ENCODE results near the gene MUC5B.
"Not testable (repeated sequence)": the region's sequence is repeated elsewhere in the genome, so short reads cannot be mapped to it uniquely, and the experiment has no call there.

Gene MUC5B

DNA sequence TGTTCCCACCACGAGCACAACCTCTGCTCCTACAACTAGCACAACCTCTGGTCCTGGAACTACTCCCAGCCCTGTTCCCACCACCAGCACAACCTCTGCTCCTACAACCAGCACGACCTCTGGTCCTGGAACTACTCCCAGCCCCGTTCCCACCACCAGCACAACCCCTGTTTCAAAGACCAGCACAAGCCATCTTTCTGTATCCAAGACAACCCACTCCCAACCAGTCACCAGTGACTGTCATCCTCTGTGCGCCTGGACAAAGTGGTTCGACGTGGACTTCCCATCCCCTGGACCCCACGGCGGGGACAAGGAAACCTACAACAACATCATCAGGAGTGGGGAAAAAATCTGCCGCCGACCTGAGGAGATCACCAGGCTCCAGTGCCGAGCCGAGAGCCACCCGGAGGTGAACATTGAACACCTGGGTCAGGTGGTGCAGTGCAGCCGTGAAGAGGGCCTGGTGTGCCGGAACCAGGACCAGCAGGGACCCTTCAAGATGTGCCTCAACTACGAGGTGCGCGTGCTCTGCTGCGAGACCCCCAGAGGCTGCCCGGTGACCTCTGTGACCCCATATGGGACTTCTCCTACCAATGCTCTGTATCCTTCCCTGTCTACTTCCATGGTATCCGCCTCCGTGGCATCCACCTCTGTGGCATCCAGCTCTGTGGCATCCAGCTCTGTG lies 30.9 kb upstream of the MUC5B start:
- DNase-seq, result not testable (repeated sequence)

DNA sequence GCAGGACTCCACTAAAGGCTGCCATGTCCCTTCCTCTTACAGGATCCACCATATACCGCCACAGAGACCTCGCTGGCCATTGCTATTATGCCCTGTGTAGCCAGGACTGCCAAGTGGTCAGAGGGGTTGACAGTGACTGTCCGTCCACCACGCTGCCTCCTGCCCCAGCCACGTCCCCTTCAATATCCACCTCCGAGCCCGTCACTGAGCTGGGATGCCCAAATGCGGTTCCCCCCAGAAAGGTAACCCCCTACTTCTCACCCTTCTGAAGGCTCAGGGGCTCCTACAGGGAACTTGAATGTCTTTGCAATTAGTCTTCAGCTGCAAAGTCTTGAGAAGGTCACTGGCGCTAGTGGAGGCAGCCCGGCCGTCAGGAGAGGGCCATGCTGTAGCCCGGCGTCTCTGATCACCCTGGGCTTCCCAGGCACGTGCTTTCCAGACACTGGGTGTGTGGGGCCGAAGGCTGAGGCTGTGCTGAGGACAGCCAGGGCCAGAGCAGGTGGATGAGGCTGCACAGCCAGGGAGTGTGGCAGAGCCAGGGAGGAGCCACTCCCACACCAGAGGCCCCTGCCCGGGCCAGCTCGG lies 30.0 kb upstream of the MUC5B start:
- no peak for DNase-seq

DNA sequence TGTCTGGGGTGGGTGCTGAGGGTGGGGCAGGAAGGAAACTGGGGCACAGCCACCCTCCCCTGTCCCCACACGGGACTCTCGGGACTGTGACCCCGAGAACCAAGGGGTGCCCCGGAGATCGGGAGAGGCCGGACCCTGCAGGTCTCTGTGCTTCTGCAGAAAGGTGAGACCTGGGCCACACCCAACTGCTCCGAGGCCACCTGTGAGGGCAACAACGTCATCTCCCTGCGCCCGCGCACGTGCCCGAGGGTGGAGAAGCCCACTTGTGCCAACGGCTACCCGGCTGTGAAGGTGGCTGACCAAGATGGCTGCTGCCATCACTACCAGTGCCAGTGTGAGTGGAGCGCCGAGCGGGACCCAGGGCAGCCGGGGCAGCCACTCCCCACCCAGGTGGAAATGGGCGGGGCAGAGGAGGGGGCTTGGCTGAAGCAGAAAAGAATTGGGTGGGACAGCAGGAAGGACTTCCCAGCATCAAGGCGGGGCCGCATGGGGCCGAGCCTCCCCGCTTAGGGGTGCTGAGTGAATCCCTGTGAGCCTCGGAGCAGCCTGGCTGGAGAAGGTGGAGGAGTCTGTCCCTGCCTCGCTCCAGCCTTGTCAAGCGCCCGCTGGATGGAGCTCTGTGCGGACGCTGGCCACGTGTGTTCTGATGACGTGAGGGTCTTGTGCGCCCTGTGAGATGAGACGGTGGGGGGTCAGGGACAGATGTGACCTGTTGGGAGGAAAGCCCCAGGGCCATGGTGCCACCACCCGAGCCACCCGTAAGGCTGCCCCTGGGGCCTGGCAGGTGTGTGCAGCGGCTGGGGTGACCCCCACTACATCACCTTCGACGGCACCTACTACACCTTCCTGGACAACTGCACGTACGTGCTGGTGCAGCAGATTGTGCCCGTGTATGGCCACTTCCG lies 29.3 kb upstream of the MUC5B start:
- DNase-seq, result peak; percentile 42

DNA sequence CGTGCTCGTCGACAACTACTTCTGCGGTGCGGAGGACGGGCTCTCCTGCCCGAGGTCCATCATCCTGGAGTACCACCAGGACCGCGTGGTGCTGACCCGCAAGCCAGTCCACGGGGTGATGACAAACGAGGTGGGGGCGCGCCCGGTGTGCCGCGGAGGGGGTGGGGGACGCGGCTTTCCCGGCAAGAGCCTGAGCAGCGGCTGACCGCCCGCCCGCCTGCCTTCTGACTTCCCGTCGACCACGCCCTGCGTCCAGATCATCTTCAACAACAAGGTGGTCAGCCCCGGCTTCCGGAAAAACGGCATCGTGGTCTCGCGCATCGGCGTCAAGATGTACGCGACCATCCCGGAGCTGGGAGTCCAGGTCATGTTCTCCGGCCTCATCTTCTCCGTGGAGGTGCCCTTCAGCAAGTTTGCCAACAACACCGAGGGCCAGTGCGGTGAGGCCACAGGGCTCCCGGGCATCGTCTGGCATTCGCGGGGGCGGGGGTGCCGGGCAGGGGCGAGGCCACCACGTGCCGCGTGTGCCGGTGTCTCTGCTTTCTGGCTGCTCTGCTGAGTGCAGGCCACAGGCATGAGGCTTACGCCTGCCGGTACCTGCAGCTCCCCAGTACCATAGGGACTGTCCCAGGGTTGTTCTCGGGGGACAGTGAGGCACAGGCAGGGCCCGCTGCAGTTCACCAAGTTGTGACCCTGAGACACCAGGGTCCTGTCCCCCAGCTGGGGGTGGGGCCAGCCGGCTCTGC lies 28.5 kb upstream of the MUC5B start:
- no peak for DNase-seq

DNA sequence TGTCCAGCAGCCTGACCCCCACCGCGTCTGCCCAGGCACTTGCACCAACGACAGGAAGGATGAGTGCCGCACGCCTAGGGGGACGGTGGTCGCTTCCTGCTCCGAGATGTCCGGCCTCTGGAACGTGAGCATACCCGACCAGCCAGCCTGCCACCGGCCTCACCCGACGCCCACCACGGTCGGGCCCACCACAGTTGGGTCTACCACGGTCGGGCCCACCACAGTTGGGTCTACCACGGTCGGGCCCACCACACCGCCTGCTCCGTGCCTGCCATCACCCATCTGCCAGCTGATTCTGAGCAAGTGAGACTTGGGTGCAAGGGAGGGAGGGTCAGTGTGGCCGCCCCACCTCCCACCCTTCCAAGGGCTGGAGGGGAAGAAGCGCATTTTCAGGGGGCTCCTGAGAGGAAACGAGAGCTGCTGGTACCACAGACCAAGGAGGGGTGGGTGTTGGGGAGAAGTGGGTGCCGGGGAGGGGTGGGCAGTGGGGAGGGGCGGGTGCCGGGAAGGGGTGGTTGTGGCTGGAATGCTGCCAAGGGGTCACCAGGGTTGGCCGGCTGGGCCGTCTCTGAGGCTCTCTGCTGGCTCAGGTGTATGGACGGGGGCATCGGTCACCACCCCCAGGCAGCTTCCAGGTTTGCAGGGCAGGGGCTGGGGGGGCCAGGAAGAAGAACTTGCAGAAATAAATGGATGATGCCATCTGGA lies 27.7 kb upstream of the MUC5B start:
- DNase-seq, result no peak

DNA sequence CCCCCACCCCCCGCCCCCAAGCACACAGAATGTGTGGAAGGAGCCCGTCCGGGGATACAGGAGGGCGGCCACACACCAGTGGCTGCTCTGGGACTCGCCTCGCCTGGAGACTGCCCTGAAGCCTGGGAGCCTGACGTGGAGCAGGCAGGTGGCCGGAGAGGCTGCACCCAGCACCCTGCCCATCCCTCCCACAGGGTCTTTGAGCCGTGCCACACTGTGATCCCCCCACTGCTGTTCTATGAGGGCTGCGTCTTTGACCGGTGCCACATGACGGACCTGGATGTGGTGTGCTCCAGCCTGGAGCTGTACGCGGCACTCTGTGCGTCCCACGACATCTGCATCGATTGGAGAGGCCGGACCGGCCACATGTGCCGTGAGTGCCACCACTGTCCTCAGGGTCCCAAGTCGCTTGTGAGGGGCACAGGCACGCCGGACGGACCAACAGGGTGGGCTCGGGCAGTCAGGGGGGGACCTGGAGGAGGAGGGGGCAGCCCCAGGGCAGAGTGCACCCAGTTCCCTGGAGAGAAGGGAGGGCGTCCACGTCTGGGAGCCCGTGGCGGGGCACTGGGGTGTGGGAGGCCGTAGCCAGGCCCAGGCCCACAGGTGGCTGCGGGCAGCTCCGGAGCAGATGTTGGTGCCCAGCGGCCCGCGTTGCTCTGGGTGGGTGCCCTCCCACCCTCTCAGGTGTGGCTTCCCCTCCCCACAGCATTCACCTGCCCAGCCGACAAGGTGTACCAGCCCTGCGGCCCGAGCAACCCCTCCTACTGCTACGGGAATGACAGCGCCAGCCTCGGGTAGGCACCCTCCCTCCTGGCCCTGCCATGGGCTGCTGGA lies 27.0 kb upstream of the MUC5B start:
- no peak for DNase-seq

DNA sequence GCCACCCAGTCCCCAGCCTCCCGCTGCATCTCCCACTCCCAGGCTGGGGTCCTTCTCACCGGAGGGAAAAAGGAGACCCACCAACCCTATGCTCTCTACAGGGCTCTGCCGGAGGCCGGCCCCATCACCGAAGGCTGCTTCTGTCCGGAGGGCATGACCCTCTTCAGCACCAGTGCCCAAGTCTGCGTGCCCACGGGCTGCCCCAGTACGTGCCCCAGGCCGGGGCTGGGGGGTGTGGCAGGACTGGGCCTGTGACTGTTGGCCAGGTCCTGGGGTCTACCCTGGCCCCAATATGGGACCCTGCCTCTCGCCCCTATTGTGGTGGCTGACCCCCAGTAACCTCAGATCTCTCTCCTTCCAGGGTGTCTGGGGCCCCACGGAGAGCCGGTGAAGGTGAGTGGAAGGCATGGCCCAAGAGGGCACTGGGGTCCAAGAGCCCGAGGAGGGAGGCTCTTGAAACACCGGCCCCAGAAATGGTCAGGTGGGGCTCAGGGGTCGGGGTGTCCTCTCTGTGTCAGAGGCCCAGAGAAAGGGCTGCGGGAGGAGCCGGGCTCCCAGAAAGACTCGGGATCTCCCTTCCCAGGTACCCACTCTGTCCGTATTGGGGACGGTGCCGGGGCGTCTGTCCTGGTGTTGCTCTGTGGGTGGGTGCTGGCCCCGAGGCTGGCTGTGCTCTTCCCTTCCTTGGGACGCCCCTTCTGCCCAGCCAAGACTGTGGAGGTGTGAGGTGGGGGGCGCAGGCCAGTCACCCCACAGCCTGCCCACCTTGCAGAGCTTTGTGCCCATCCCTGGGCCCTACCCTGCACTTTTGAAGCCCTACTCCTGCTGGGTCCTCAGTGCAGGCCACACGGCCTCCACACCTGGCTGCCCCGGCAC lies 26.1 kb upstream of the MUC5B start:
- no peak for DNase-seq

DNA sequence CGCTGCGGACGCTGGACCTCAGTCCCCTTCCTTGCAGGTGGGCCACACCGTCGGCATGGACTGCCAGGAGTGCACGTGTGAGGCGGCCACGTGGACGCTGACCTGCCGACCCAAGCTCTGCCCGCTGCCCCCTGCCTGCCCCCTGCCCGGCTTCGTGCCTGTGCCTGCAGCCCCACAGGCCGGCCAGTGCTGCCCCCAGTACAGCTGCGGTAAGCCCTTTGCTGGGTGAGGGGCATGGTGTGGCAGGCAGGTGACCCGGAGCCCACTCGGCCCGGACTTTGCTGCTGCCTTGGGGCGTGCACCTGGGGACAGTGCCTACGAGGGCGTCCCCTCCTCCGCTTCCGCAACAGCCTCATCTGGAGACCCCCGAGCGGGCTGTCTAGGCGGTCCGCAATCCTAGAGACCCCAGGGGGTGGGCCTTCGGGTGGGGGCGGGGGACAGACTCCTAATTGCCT lies 25.4 kb upstream of the MUC5B start:
- no peak for DNase-seq

DNA sequence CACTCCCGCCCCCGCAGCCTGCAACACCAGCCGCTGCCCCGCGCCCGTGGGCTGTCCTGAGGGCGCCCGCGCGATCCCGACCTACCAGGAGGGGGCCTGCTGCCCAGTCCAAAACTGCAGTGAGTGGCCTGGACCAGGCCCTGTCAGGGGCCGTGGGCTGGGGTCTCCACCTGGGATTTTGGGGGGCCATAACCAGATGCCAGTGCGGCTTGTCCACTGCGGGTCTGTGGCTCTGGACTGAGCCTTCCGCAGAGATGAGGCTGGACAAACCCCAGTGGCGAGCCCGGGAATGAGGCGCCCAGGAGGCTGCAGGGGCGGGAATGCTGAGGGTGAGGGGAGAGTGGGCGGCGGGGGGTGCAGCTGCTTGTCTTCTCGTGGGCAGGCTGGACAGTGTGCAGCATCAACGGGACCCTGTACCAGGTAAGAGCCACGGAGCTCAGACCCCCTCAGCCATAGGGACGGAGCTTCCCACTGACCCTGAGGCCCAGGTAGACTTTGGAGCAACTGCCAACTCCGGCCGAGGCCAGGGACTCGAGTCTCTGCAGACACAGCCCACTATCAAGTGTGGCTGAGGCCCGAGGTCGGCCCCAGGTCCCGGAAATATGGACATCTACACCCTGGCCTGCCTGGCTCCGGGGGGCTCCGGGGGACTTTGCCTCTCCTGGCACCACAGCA lies 24.8 kb upstream of the MUC5B start:
- no peak for DNase-seq

DNA sequence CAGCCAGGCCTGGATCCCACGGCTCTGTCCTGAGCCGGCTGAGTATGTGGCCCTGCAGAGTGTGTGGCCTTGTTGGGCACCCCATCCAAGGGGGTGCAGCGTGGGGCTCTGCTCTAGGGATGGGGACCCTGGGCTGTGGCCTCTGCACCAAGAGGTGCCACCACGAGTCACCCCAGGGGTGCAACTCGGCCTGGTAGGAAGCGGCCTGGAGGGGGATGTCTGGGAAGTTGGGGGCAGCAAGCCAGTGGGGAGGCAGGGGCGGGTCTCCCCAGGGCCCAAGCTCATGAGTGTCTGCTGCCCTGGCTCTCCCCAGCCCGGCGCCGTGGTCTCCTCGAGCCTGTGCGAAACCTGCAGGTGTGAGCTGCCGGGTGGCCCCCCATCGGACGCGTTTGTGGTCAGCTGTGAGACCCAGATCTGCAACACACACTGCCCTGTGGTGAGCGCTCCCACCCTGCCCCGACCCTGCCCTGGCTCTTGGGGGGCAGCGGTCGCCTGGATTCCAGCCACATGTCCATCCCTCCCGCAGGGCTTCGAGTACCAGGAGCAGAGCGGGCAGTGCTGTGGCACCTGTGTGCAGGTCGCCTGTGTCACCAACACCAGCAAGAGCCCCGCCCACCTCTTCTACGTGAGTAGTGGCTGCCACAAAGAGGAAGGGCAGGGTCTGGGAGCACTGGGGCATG lies 24.2 kb upstream of the MUC5B start:
- DNase-seq, result no peak

DNA sequence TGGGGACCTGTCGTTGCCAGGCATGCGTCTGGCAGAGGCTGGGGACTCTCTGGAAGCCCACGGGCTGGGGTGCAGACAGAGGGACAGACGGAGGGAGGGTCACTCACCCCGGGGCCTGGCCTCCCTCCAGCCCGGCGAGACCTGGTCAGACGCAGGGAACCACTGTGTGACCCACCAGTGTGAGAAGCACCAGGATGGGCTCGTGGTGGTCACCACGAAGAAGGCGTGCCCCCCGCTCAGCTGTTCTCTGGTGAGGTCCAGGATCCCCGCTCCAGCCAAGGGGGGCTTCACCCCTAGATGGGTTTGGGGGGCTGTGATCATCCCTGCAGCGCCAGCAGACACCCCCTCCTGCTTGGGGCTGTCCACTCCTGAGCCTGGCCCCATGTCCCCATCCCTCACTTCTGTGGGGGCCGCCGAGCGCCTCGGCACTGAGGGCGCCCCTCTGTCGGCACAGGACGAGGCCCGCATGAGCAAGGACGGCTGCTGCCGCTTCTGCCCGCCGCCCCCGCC lies 23.6 kb upstream of the MUC5B start:
- no peak for DNase-seq

DNA sequence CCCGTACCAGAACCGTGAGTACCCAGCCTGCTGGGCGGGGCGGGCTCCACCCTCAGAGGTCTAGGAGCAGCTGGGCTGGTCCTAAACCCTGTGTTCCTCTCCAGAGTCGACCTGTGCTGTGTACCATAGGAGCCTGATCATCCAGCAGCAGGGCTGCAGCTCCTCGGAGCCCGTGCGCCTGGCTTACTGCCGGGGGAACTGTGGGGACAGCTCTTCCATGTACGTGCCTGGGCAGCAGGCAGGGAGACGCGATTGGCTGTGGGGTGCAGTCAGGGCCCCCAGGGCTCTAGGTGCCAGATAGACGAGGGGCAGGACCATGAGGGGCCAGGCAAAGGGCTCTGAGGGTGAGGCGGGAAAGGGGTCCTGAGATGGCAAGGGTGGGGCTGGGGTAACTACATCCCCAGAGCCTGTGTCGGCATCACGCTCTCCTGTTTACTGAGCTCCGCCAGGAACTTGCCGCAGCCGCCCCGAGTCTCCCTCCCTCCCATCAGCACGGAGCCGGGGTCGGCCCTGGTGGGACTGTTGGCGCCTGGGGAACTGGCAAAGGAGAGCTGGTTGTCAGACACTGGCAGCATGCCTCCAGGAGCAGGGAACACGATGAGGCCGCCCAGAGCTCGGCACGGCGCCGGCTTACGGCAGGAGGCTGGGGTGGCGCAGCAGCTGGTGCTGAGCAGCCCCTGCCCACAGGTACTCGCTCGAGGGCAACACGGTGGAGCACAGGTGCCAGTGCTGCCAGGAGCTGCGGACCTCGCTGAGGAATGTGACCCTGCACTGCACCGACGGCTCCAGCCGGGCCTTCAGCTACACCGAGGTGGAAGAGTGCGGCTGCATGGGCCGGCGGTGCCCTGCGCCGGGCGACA lies 22.9 kb upstream of the MUC5B start:
- no peak for DNase-seq

DNA sequence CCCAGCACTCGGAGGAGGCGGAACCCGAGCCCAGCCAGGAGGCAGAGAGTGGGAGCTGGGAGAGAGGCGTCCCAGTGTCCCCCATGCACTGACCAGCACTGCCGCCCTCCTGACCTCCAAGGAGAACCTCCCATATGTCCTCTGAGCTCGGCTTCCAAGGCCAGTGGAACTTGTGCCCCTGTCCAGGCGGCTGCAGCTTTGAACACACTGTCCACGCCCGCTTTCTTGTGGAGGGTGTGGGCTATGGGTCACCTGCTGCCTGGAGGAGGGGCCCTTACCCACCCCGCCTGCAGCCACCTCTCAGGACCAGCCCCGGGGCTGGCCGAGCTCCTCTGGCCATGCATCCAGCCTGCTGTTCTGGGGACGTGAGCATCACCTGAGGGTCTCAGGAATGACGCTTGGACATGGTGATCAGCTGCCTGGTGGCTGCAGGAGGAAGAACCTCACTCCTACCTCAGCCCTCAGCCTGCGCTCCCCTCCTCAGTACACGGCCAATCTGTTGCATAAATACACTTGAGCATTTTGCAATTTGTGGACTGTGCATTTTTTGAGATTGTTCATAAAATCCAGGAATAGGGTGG lies 22.2 kb upstream of the MUC5B start:
- no peak for DNase-seq

DNA sequence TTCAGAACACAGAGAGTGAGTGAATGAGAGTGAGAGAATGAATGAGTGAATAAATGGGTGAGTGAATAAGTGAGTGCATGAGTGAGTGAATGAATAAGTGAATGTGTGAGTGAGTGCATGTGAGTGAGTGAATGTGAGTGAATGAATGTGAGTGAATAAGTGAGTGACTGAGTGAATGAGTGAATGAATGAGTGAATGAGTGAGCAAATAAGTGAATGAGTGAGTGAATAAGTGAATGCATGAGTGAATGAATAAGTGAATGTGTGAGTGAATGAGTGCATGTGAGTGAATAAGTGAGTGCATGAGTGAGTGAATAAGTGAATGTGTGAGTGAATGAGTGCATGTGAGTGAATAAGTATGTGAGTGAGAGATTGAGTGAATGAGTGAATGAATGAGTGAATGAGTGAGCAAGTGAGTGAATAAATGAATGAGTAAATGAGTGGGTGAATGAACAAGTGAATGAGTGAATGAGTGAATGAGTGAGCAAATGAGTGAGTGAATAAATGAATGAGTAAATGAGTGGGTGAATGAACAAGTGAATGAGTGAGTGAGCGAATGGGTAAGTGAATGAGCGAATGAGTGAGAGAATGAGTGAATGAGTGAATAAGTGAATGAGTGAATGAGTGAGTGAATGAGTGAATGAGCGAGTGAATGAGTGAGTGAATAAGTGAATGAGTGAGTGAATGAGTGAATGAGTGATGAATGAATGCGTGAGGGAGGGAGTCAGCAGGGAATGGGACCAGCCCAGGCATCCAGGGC lies 21.3 kb upstream of the MUC5B start:
- no peak for DNase-seq

DNA sequence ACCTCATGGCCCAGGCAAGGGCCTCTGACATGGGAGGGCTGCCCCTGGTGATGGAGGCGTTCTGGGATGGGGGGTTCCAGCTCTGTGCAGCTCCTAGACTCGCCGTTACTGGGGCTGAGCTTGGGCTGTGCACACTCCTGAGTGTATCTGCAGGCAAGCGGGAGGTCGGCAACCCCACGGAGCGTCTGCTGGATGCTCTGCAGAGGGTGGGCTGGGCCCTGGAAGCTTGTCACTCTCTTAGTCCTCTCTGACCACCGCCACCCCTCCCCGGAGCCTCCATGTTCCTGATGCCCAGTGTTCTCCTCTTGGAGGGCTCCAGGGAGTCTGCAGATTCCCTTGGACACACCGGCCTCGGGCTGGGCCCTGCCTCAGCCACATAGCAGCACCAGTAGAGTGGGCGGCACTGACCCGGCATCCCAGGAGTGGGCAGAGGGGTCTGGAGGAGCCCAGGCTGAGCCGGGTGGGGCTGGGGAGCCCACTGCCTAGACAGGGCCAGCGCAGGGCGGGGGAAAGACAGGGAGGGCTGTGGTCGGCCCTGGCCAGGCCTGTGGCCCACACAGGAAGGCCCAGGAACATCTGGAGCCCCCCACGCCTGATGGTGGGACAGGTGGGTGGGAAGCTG lies 20.6 kb upstream of the MUC5B start:
- DNase-seq, result no peak

DNA sequence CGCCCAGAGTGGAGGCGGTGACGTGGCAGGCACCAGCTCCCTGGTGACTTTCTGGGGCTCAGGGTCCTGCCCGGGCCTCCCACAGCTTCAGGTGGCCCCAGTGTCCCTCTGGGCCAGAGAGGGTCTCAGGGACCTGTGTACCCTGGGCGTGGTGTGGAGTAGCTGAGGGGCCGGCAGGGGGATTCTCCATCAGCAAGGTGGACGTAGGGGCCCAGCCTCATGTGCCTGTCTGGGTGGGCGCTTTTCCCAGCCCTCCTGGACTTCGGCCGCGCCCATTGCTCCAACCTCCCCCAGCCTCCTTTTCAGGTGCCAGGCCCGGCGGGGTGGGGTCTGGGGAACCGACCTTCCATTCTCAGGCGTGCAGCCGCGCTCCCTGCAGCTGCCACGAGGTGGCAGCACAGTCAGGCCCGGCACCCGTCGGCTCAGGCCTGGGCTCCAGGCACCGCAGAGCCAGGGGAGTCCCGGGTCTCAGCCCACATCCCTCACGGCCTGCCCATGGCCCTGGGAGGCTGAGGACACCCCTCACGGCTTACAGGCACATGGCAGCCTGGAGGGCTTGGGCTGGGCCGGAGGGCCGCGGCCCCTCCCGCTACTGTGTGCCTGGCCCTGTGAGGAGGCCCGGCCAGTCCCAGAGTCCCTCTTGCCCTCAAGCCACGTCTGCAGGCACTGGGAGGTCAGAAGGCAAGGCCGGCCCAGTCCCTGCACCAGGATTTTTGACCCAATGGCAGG lies 19.9 kb upstream of the MUC5B start:
- no peak for DNase-seq
